NT2/D1 (cell line): ENCODE measurements around the gene MMP24.
A peak's percentile ranks its signal among the peaks of the same experiment; 100 is the strongest.

ENCODE experiments used
- DNase-seq: peaks from one replicate; pipeline ENCODE4 v3.0.0-alpha.2; 2011; ENCODE audit warnings: low read depth, low spot score
- H3K27me3 ChIP-seq: 2 replicates; pipeline ENCODE4 v1.6.0; 2011; ENCODE audit warnings: mild to moderate bottlenecking; ENCODE audit not compliant: insufficient read length, insufficient read depth
- H3K36me3 ChIP-seq: 2 replicates; pipeline ENCODE4 v1.6.1; 2011; ENCODE audit warnings: mild to moderate bottlenecking, low read length, mixed read lengths; ENCODE audit not compliant: insufficient read depth, insufficient read length
- H3K4me1 ChIP-seq: 2 replicates; pipeline ENCODE4 v1.5.1; 2011; ENCODE audit not compliant: insufficient read depth, insufficient read length
- H3K4me3 ChIP-seq: 2 replicates; pipeline ENCODE4 v1.5.1; 2011; ENCODE audit warnings: low read depth; ENCODE audit not compliant: insufficient read length
- H3K9ac ChIP-seq: 2 replicates; pipeline ENCODE4 v1.6.0; 2011; ENCODE audit warnings: low read depth; ENCODE audit not compliant: insufficient read length
- H3K9me3 ChIP-seq: 2 replicates; pipeline ENCODE4 v1.5.1; 2011; ENCODE audit warnings: mild to moderate bottlenecking, low read length; ENCODE audit not compliant: insufficient read depth
- SUZ12 ChIP-seq: IDR thresholded peaks from 2 replicates; pipeline ENCODE4 v1.6.1; 2011; ENCODE audit not compliant: insufficient read length, insufficient read depth; ENCODE audit errors: extremely low read depth
- YY1 ChIP-seq: IDR thresholded peaks from 2 replicates; pipeline ENCODE4 v1.6.1; 2011; ENCODE audit not compliant: insufficient read length, insufficient read depth
- ZNF274 ChIP-seq: IDR thresholded peaks from 2 replicates; pipeline ENCODE4 v1.6.1; 2011; ENCODE audit warnings: mild to moderate bottlenecking, low read depth, low read length

Gene MMP24

DNA sequence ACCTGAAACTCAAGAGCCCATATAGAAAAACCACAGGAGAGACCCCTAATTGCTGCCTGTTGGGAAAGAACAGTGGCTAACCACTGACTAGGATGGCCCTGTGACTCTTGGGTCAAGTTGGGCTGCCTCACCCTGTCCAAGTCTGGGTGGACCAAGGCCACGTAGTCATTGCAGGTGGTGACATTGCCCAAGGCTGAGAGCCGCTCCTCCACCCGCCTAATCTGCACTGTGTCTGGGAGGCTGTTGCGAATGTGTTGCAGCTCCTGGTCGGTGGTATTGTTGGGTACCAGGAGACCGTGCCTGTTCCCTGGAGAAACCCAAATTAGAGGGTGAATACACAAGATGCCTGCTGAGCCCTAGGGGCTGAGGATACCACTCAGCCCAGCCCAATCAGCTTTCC is 54.0 kb downstream of the MMP24 start:
- Histone ChIP-seq H3K9ac (no peak overlapping the region), H3K4me3 (no peak overlapping the region), H3K4me1 (peaks cover 15% of the 10 kb centered on the region), H3K9me3 (no peaks in the 10 kb centered on the region), H3K36me3 (peaks cover 71% of the 10 kb centered on the region), H3K27me3 (no peaks in the 10 kb centered on the region)
- DNase-seq = no peak
- no peak for TF ChIP-seq YY1
- no peak for TF ChIP-seq SUZ12
- TF ChIP-seq ZNF274 = no peak

GRCh38 chr20:35281506-35282101 is 55.1 kb downstream of the MMP24 start:
- no peak overlapping the region for H3K4me3 ChIP-seq
- no peaks in the 10 kb centered on the region for H3K9me3 ChIP-seq
- H3K27me3 ChIP-seq = no peaks in the 10 kb centered on the region
- H3K9ac ChIP-seq = no peak overlapping the region
- H3K4me1 ChIP-seq = peaks cover 6% of the 10 kb centered on the region
- peaks cover 61% of the 10 kb centered on the region for H3K36me3 ChIP-seq
- TF ChIP-seq YY1 (no peak), ZNF274 (no peak), SUZ12 (no peak)
- DNase-seq = no peak

DNA sequence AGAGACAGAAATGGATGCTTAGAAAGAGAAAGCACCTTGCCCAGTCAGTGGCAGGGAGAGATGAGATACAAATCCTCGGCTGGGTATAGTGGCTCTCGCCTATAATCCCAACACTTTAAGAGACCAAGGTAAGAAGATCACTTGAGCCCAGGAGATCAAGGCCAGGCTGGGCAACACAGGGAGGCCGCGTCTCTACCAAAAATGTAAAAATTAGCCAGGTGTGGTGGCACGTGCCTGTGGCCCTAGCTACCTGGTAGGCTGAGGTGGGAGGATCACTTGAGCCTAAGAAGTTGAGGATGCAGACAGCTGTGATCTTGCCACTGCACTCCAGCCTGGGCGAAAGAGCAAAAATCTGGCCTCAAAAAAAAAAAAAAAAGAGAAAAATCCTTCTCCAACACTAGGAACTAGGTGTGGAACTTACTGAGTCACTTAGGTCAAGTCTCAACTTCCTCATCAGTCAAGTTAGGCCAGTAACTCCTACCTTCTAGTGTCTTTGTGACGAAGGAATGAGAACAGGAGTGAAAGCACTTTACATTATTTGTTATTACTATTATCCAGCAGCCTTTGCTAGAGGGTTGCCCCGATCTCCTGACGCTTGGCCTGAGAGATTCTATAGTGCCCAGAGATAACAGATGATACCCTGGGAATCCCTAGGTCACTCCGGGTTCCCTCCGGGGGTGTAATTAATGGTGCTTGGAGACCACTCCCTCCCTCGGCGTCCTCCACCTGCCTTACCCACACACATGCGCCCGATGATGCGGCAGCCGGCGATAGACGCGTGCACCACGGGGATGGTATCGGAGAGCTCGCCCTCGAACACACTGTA is 57.2 kb downstream of the MMP24 start:
- TF ChIP-seq YY1 (no peak), SUZ12 (no peak), ZNF274 (no peak)
- no peak for DNase-seq
- peaks cover 3% of the 10 kb centered on the region for H3K4me1 ChIP-seq
- H3K36me3 ChIP-seq = peaks cover 49% of the 10 kb centered on the region
- no peaks in the 10 kb centered on the region for H3K27me3 ChIP-seq
- H3K9ac ChIP-seq = peak overlapping the region; percentile 99
- no peaks in the 10 kb centered on the region for H3K9me3 ChIP-seq
- peak overlapping the region; percentile 95 for H3K4me3 ChIP-seq

GRCh38 chr20:35284267-35284991 is 57.9 kb downstream of the MMP24 start, which contains the start of gene EIF6:
EIF6 (minus strand) TSS chr20:35284772; CDS start chr20:35284487, 285 bp downstream.
- TF ChIP-seq ZNF274 (no peak), YY1 (no peak), SUZ12 (no peak)
- H3K9ac ChIP-seq = peak within 1 kb of the TSS; percentile 99
- H3K36me3 ChIP-seq = peaks cover 42% of the 10 kb centered on the region
- peak; percentile 88 for DNase-seq
- peak within 1 kb of the TSS; percentile 95 for H3K4me3 ChIP-seq
- H3K27me3 ChIP-seq = no peaks in the 10 kb centered on the region
- H3K4me1 ChIP-seq = peaks cover 4% of the 10 kb centered on the region
- H3K9me3 ChIP-seq = no peaks in the 10 kb centered on the region

DNA sequence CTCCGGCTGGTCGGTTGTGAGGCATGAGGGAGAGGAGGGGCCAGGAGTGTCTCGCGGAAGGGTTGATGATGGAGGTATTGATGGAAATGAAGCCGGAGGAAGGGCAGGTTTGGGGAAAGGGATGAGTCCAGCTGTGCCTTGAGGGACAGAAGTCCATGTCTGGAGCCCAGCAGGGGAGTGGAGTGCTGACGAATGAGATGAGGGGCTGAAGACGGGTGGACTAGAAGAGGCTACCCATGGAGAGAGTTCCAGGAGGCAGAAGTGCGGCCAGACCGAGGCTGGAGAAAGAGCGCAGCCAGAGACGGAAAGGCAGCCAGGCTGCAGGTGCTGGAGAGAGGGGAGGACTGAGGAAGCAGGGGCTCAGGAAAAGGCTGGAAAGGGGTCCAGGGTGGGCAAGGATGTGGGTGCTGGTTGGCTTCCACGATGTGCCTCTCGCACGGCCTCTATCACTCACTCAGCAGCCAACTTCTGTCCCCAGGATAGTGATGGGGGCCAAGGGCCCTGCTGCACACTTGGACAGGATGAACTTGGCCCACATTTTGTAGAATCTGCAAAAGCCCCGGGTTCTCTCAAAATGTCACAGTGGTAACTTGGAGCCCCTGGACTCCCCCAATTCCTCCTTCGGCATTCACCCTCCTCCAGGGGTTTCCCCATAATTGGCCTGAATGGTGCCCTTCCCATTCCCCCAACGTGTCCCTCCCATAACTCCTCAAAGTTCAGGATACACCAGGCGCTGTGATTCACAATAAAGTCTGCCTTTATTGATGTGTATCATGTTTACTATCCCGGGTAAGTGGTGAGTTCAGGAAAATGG is 58.7 kb downstream of the MMP24 start:
- H3K9ac ChIP-seq = peak overlapping the region; percentile 99
- no peak for DNase-seq
- no peaks in the 10 kb centered on the region for H3K27me3 ChIP-seq
- H3K36me3 ChIP-seq = peaks cover 34% of the 10 kb centered on the region
- H3K4me3 ChIP-seq = peak overlapping the region; percentile 95
- H3K9me3 ChIP-seq = no peaks in the 10 kb centered on the region
- H3K4me1 ChIP-seq = peaks cover 2% of the 10 kb centered on the region
- TF ChIP-seq SUZ12 (no peak), YY1 (no peak), ZNF274 (no peak)

DNA sequence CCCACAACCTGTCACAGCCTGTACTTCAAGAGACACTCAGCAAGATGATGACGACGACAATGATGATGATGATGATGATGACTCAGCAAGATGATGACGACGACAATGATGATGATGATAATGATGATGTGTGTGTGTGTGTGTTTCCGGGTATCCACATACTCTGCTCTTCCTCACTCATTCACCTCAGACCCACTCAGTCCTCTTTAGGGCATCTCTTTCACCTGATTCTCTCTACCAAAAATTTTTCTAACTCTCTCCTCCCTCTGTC is 59.3 kb downstream of the MMP24 start:
- Histone ChIP-seq H3K4me1 (peaks cover 2% of the 10 kb centered on the region), H3K9ac (peak overlapping the region; percentile 99), H3K36me3 (peaks cover 28% of the 10 kb centered on the region), H3K4me3 (peak overlapping the region; percentile 95), H3K9me3 (no peaks in the 10 kb centered on the region), H3K27me3 (no peaks in the 10 kb centered on the region)
- no peak for TF ChIP-seq ZNF274
- no peak for TF ChIP-seq YY1
- TF ChIP-seq SUZ12 = no peak
- no peak for DNase-seq
